ENCODE measurements around the gene GLTP.

GRCh38 chr12:109863847-109864712 is 16.3 kb downstream of the GLTP start:
- TF ChIP-seq, protein P1, sequence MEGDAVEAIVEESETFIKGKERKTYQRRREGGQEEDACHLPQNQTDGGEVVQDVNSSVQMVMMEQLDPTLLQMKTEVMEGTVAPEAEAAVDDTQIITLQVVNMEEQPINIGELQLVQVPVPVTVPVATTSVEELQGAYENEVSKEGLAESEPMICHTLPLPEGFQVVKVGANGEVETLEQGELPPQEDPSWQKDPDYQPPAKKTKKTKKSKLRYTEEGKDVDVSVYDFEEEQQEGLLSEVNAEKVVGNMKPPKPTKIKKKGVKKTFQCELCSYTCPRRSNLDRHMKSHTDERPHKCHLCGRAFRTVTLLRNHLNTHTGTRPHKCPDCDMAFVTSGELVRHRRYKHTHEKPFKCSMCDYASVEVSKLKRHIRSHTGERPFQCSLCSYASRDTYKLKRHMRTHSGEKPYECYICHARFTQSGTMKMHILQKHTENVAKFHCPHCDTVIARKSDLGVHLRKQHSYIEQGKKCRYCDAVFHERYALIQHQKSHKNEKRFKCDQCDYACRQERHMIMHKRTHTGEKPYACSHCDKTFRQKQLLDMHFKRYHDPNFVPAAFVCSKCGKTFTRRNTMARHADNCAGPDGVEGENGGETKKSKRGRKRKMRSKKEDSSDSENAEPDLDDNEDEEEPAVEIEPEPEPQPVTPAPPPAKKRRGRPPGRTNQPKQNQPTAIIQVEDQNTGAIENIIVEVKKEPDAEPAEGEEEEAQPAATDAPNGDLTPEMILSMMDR (IDR thresholded peaks at IDR 0.05) = no peak
- TF ChIP-seq, protein P2, sequence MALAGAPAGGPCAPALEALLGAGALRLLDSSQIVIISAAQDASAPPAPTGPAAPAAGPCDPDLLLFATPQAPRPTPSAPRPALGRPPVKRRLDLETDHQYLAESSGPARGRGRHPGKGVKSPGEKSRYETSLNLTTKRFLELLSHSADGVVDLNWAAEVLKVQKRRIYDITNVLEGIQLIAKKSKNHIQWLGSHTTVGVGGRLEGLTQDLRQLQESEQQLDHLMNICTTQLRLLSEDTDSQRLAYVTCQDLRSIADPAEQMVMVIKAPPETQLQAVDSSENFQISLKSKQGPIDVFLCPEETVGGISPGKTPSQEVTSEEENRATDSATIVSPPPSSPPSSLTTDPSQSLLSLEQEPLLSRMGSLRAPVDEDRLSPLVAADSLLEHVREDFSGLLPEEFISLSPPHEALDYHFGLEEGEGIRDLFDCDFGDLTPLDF (CRISPR knock-in tag; IDR thresholded peaks at IDR 0.05) = no peak
- TF ChIP-seq ZNF263 (CRISPR knock-in tag; IDR thresholded peaks at IDR 0.05; ENCODE audit: low read depth) (no peak), CREB1 (CRISPR knock-in tag; IDR thresholded peaks at IDR 0.05) (no peak), TEAD4 (CRISPR knock-in tag; IDR thresholded peaks at IDR 0.05) (no peak), ATF6 (CRISPR knock-in tag; IDR thresholded peaks at IDR 0.05) (no peak), TCF7 (CRISPR knock-in tag; IDR thresholded peaks at IDR 0.05; ENCODE audit: low read depth) (no peak), FOXK1 (CRISPR knock-in tag; IDR thresholded peaks at IDR 0.05) (no peak)

All from WTC11 (cell line).